HL-60 (cell line): ENCODE measurements around the gene AGPAT4.

Experiments used
- DNase-seq, 2 experiments: peaks; one replicate each; pipeline ENCODE4 v3.0.0-alpha.2; 2010 to 2020; ENCODE audit warnings: low read depth in 1 of 2, low spot score in 1 of 2
- H3K27ac ChIP-seq: fragments of 250-450 bp; sonication (Bioruptor Pico); replicated peaks from 2 replicates; pipeline ENCODE4 v1.5.1; 2020; ENCODE audit warnings: mild to moderate bottlenecking, moderate library complexity
- H3K27me3 ChIP-seq: fragments of 250-450 bp; sonication (Bioruptor Pico); 2 replicates; pipeline ENCODE4 v1.5.1; 2021; ENCODE audit warnings: mild to moderate bottlenecking, moderate library complexity; ENCODE audit not compliant: insufficient read depth, poor library complexity, severe bottlenecking
- H3K4me3 ChIP-seq: replicated peaks from 2 replicates; pipeline ENCODE4 v1.5.1; 2011; ENCODE audit warnings: mild to moderate bottlenecking, control low read depth, low read length; ENCODE audit not compliant: insufficient read depth
- CTCF ChIP-seq: IDR thresholded peaks from one replicate; pipeline ENCODE4 v1.5.1; 2011; ENCODE audit warnings: low read length, control low read depth, inconsistent platforms; ENCODE audit not compliant: insufficient read depth
- GABPA ChIP-seq: IDR thresholded peaks from 2 replicates; pipeline ENCODE4 v1.6.1; 2012; ENCODE audit warnings: low read depth
- POLR2AphosphoS5 ChIP-seq: IDR thresholded peaks from 2 replicates; pipeline ENCODE4 v1.6.1; 2012; ENCODE audit warnings: low read depth
- REST ChIP-seq: IDR thresholded peaks from 2 replicates; pipeline ENCODE4 v1.6.1; 2012; ENCODE audit warnings: low read depth; ENCODE audit not compliant: insufficient replicate concordance
- SPI1 ChIP-seq: IDR thresholded peaks from 2 replicates; pipeline ENCODE4 v1.6.1; 2012; ENCODE audit warnings: low read depth, mild to moderate bottlenecking, borderline replicate concordance

The AGPAT4 gene

GRCh38 chr6:161194374-161194773 lies 79.5 kb downstream of the AGPAT4 start:
- TF ChIP-seq POLR2AphosphoS5 = no peak
- TF ChIP-seq GABPA = no peak
- TF ChIP-seq SPI1 = no peak
- no peak for TF ChIP-seq REST
- TF ChIP-seq CTCF = no peak
- no peak overlapping the region for H3K4me3 ChIP-seq
- no peak for DNase-seq
- H3K27ac ChIP-seq = no peak overlapping the region
- H3K27me3 ChIP-seq = no peaks in the 10 kb centered on the region

- Histone ChIP-seq H3K27ac (no peak overlapping the region), H3K27me3 (no peaks in the 10 kb centered on the region), H3K4me3 (no peak overlapping the region)
- TF ChIP-seq REST (no peak), CTCF (no peak), GABPA (no peak), POLR2AphosphoS5 (no peak), SPI1 (no peak)
- DNase-seq = no peak
Observed at GRCh38 chr6:161192636-161193411, 81.0 kb downstream of the AGPAT4 start.

- no peak overlapping the region for H3K4me3 ChIP-seq
- no peak overlapping the region for H3K27ac ChIP-seq
- TF ChIP-seq SPI1 (no peak), REST (no peak), GABPA (no peak), POLR2AphosphoS5 (no peak), CTCF (no peak)
- no peak for DNase-seq
- no peaks in the 10 kb centered on the region for H3K27me3 ChIP-seq
Observed at GRCh38 chr6:161191671-161192070, 82.2 kb downstream of the AGPAT4 start.
